K562 (cell line): ENCODE data around the gene ABCA7. TPM values are rescaled to one million over a fixed set of nuclear protein-coding genes. Genes with fewer than 3 reads are reported as not detected.

Experiments used
- ATAC-seq: fragments of 200-7000 bp; cut with Tn5 transposase; 3 replicates; pipeline ENCODE4 v1.9.1; 2020; ENCODE audit warnings: moderate library complexity
- BruUV-seq: library from RNA; stranded (reverse); fragments of 400-500 nt; replicated peaks from 2 replicates; lab custom pipeline; 2021; lab: Mats Ljungman, UMichigan
- CTCF ChIA-PET: fragments of 300-600 bp; formaldehyde crosslinking; extraction: SDS; loops from one replicate; lab custom pipeline; 2021; ENCODE audit warnings: low intra/inter-chr PET ratio; lab: Yijun Ruan, JAX
- POLR2A ChIA-PET: fragments of 300-600, 350-650 bp; sonication (Branson Sonifier 250); formaldehyde crosslinking; extraction: SDS; loops from one replicate; lab custom pipeline; 2021; ENCODE audit warnings: antibody characterized with exemption, inconsistent platforms; lab: Yijun Ruan, JAX
- DNase-seq, 4 experiments: peaks; one replicate each; pipeline versions ENCODE4 v3.0.0 to v3.0.0-alpha.2; 2011 to 2018; ENCODE audit warnings: low spot score in 3 of 4, mixed read lengths in 3 of 4; ENCODE audit errors: extremely low read depth in 1 of 4
- FAIRE-seq: peaks from 2 replicates; lab custom pipeline; 2011; peaks lifted over from hg19 to GRCh38; lab: Jason Lieb, UNC
- H2AFZ ChIP-seq: 2 replicates; pipeline ENCODE4 v1.6.0; 2011; ENCODE audit warnings: low read depth, low read length, control low read depth, inconsistent platforms
- H3K27ac ChIP-seq: fragments of 200-600 bp; 3 replicates; pipeline ENCODE4 v1.8.0; 2011; ENCODE audit warnings: low read depth, mild to moderate bottlenecking, control low read depth, inconsistent platforms, low read length, moderate library complexity, mixed read lengths; ENCODE audit errors: extremely low read depth
- H3K27me3 ChIP-seq, 2 experiments: fragments of 300-600 bp in 1 of 2; 2 replicates in 1 of 2; 3 replicates in 1 of 2; pipeline versions ENCODE4 v1.6.0 to v1.8.0; 2011; ENCODE audit warnings: inconsistent platforms in 2 of 2, low read length in 2 of 2, mild to moderate bottlenecking in 1 of 2, mixed read lengths in 1 of 2, moderate library complexity in 1 of 2; ENCODE audit not compliant: control insufficient read depth in 2 of 2, insufficient read depth in 2 of 2
- H3K36me3 ChIP-seq: fragments of 300-600 bp; 3 replicates; pipeline ENCODE4 v1.8.0; 2011; ENCODE audit warnings: mild to moderate bottlenecking, low read length, inconsistent platforms; ENCODE audit not compliant: control insufficient read depth, insufficient read depth
- H3K4me1 ChIP-seq, 2 experiments: fragments of 200-600 bp in 1 of 2; replicated peaks in 1 of 2; 2 replicates in 1 of 2; 3 replicates in 1 of 2; pipeline versions ENCODE4 v1.5.1 to v1.8.0; 2011; ENCODE audit warnings: inconsistent platforms in 2 of 2, low read length in 2 of 2, mild to moderate bottlenecking in 1 of 2, mixed read lengths in 1 of 2, moderate library complexity in 1 of 2; ENCODE audit not compliant: control insufficient read depth in 2 of 2, insufficient read depth in 2 of 2
- H3K4me2 ChIP-seq: 2 replicates; pipeline ENCODE4 v1.6.1; 2011; ENCODE audit warnings: low read length, control low read depth, inconsistent platforms, mixed read lengths; ENCODE audit not compliant: insufficient read depth
- H3K4me3 ChIP-seq: fragments of 200-600 bp; sonication (generic), shearing (Covaris generic); 2 replicates; pipeline ENCODE4 v1.5.1; 2016; ENCODE audit warnings: control low read depth, inconsistent platforms
- H3K79me2 ChIP-seq: fragments of 200-600 bp; 3 replicates; pipeline ENCODE4 v1.8.0; 2011; ENCODE audit warnings: low read length, inconsistent platforms; ENCODE audit not compliant: control insufficient read depth, insufficient read depth
- H3K9ac ChIP-seq, 2 experiments: 2 replicates each; pipeline versions ENCODE4 v1.6.0 to v1.6.1; 2011; ENCODE audit warnings: low read depth in 2 of 2, low read length in 2 of 2, control low read depth in 1 of 2, inconsistent platforms in 1 of 2, mild to moderate bottlenecking in 1 of 2, mixed read lengths in 1 of 2; ENCODE audit not compliant: insufficient read depth in 1 of 2
- H3K9me1 ChIP-seq: one replicate; pipeline ENCODE4 v1.6.0; 2011; ENCODE audit warnings: inconsistent platforms, mild to moderate bottlenecking, low read length, moderate library complexity; ENCODE audit not compliant: control insufficient read depth, insufficient read depth
- H3K9me3 ChIP-seq: replicated peaks from 2 replicates; pipeline ENCODE4 v1.5.1; 2011; ENCODE audit warnings: low read depth, low read length, inconsistent platforms; ENCODE audit not compliant: control insufficient read depth, insufficient read depth
- H4K20me1 ChIP-seq: replicated peaks from 2 replicates; pipeline ENCODE4 v1.6.1; 2011; ENCODE audit warnings: low read length, inconsistent platforms, mixed read lengths; ENCODE audit not compliant: control insufficient read depth, insufficient read depth
- BCOR ChIP-seq: fragments of 450-650 bp; IDR thresholded peaks from 2 replicates; pipeline ENCODE4 v1.6.1; 2016
- FOXK2 ChIP-seq, 2 experiments: fragments of 450-650 bp; IDR thresholded peaks in 1 of 2; conservative IDR thresholded peaks in 1 of 2; 2 replicates each; pipeline ENCODE4 v1.6.1; 2016; ENCODE audit warnings: low read depth in 2 of 2, mild to moderate bottlenecking in 1 of 2
- MTF1 ChIP-seq: fragments of 250-450 bp; sonication (Bioruptor Pico); IDR thresholded peaks from 2 replicates; pipeline ENCODE4 v1.9.0; 2021; ENCODE audit warnings: moderate library complexity, mild to moderate bottlenecking, inconsistent platforms, borderline replicate concordance
- NR2C1 ChIP-seq, 2 experiments: fragments of 450-650 bp; IDR thresholded peaks; 2 replicates each; pipeline ENCODE4 v1.6.1; 2017; ENCODE audit warnings: mild to moderate bottlenecking in 2 of 2, antibody characterized with exemption in 1 of 2, inconsistent platforms in 1 of 2, missing compliant biosample characterization in 1 of 2, missing genetic modification characterization in 1 of 2
- POLR2G ChIP-seq: fragments of 200-400 bp; formaldehyde crosslinking; IDR thresholded peaks from 2 replicates; pipeline ENCODE4 v1.6.1; 2017; ENCODE audit warnings: low read depth, mild to moderate bottlenecking, antibody characterized with exemption, low read length, moderate library complexity
- RBM34 ChIP-seq: fragments of 200-400 bp; formaldehyde crosslinking; IDR thresholded peaks from 2 replicates; pipeline ENCODE4 v1.6.1; 2018; ENCODE audit warnings: low read length, borderline replicate concordance; ENCODE audit not compliant: insufficient read depth
- SOX6 ChIP-seq: fragments of 450-650 bp; IDR thresholded peaks from 2 replicates; pipeline ENCODE4 v1.6.1; 2014; ENCODE audit warnings: mild to moderate bottlenecking
- TAF9B ChIP-seq: fragments of 450-650 bp; IDR thresholded peaks from 2 replicates; pipeline ENCODE4 v1.6.1; 2018; ENCODE audit warnings: mild to moderate bottlenecking; ENCODE audit not compliant: partially characterized antibody
- ZNF121 ChIP-seq: sonication (generic); formaldehyde crosslinking; conservative IDR thresholded peaks from 2 replicates; pipeline ENCODE4 v1.8.0; 2022; ENCODE audit warnings: missing genetic modification reagents
- ZNF133 ChIP-seq: fragments of 250-450 bp; sonication (Bioruptor Pico); IDR thresholded peaks from 2 replicates; pipeline ENCODE4 v1.4.0; 2020; ENCODE audit warnings: mild to moderate bottlenecking
- WGBS: fragments of 100-300 bp; shearing (Covaris generic); methylation state at CpG from one replicate; pipeline ENCODE4 v1.1.6; 2016; ENCODE audit warnings: low coverage, mixed read lengths; ENCODE audit not compliant: insufficient coverage; ENCODE audit errors: missing lambda C conversion rate; 5-methylcytosine and 5-hydroxymethylcytosine counted together
- in situ Hi-C: fragments of 300-500 bp; cut with MboI; formaldehyde crosslinking; loops from 4 replicates; pipeline ENCODE4 v1.15.0; 2018; ENCODE audit warnings: inconsistent platforms, mixed read lengths
- intact Hi-C: fragments of 100-400 bp; cut with micrococcal nuclease; formaldehyde crosslinking; loops from 2 replicates; pipeline ENCODE4 v1.14.2; 2022
- polyA plus RNA-seq, 8 experiments: library from polyadenylated mRNA; depleted of rRNA in 4 of 8; stranded (reverse) in 5 of 8; unstranded in 3 of 8; fragments of >200 nt; fragmentation: Nextera tagmentation in 2 of 8; fragmentation: Illumina TruSeq in 1 of 8; extraction: Ambion mirVana in 2 of 8; extraction: Trizol in 1 of 8; gene quantifications; 2 replicates each; pipeline versions ENCODE4 v1.2.1 to v1.2.3, GENCODE V29; 2011 to 2014; ENCODE audit warnings: inconsistent platforms in 1 of 8, missing spikeins in 1 of 8
- total RNA-seq, 7 experiments: library from RNA; depleted of rRNA in 6 of 7; stranded (reverse); fragments of >200 nt in 6 of 7; fragmentation: Illumina TruSeq in 2 of 7; extraction: Trizol in 2 of 7; gene quantifications; 2 replicates each; pipeline versions ENCODE4 v1.2.1 to v1.2.3, GENCODE V29; 2011 to 2021; ENCODE audit warnings: low replicate concordance in 1 of 7
- TF ChIP-seq, protein P1 (sequence below): fragments of 450-650 bp; IDR thresholded peaks from 2 replicates; pipeline ENCODE4 v1.6.1; 2016; ENCODE audit warnings: antibody characterized with exemption
- TF ChIP-seq, protein P2 (sequence below): fragments of 250-450 bp; sonication (Bioruptor Pico); IDR thresholded peaks from 2 replicates; pipeline ENCODE4 v1.4.0; 2020; ENCODE audit warnings: mild to moderate bottlenecking

ABCA7 gene
- total and polyA plus RNA-seq, 9 of the 15 experiments (the other 6 are each of a cell fraction or from before 2014, with no cell fraction given) = 2.3 to 96.1 (median 31.2) TPM

DNA sequence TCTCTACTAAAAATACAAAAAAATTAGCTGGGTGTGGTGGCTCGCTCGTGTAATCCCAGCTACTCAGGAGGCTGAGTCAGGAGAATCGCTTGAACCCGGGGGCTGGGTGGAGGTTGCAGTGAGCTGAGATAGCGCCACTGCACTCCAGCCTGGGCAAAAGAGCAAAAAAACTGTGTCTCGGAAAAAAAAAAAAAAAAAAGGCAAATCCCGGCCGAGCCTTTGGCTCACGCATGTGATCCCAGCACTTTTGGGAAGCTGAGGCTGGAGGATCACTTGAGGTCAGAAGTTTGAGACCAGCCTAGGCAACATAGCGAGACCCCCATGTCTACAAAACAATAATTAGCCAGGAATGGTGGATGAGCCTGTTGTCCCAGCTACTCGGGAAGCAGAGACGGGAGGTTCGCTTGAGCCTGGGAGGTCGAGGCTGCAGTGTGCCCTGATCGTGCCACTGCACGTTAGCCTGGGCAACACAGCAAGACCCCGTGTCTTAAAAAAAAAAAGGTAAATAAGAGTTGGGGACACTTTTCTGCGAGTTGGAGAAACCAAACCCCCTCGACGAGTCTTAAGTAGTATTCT, 63.3 kb downstream of the ABCA7 start (continued):
- TF ChIP-seq, protein P1, sequence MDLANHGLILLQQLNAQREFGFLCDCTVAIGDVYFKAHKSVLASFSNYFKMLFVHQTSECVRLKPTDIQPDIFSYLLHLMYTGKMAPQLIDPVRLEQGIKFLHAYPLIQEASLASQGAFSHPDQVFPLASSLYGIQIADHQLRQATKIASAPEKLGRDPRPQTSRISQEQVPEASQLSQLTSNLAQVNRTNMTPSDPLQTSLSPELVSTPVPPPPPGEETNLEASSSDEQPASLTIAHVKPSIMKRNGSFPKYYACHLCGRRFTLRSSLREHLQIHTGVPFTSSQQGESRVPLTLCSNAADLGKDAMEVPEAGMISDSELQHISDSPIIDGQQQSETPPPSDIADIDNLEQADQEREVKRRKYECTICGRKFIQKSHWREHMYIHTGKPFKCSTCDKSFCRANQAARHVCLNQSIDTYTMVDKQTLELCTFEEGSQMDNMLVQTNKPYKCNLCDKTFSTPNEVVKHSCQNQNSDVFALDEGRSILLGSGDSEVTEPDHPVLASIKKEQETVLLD = 0 out of 2 replicates have a peak, but pooled peaks have one; percentile 27
- TF ChIP-seq RBM34 (no peak), ZNF121 (peak; percentile 100), BCOR (peak; percentile 94)
- TF ChIP-seq, protein P2, sequence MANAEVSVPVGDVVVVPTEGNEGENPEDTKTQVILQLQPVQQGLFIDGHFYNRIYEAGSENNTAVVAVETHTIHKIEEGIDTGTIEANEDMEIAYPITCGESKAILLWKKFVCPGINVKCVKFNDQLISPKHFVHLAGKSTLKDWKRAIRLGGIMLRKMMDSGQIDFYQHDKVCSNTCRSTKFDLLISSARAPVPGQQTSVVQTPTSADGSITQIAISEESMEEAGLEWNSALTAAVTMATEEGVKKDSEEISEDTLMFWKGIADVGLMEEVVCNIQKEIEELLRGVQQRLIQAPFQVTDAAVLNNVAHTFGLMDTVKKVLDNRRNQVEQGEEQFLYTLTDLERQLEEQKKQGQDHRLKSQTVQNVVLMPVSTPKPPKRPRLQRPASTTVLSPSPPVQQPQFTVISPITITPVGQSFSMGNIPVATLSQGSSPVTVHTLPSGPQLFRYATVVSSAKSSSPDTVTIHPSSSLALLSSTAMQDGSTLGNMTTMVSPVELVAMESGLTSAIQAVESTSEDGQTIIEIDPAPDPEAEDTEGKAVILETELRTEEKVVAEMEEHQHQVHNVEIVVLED = no peak

DNA sequence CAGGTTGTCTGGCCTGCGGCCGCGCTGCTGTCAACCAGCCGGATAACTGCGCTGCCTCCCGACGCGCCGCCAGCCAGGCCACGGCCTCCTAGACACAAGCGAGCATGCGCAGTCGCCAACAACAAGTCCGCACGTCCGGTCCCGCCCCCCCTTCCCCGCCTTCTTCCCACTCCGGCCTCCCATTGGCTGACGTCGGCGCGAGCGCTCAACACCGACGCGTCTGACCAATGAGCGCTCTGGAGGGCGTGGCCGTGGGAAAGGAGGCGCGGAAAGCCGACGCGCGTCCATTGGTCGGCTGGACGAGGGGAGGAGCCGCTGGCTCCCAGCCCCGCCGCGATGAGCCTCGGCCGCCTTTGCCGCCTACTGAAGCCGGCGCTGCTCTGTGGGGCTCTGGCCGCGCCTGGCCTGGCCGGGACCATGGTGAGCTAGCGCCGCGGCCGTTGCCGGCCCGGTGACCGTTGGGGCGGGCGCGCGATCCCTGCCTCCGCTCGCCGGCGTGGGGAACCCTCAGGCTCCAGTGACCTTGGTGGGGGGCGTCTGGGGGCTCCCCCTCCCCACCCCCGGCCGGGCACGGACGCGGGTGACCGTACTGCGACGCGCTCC, 63.9 kb downstream of the ABCA7 start, which contains the start of gene GPX4:
Gene GPX4, plus strand, starts transcription at position 287 of the 603 bp plus-strand sequence. Its CDS starts 50 bp downstream, at position 337.
- POLR2A ChIA-PET = interaction anchor here (0.6 to 1.6 kb wide), 11 partner anchors 9 to 165 kb away, joined by 3 to 14 read pairs (median 5); partner anchors contain the start of genes ABCA7 and CIRBP
- peak; percentile 99 for FAIRE-seq
- in situ Hi-C loops (no loop called here), intact Hi-C loops (loop anchor here (2.0 to 5.0 kb wide), 2 partner anchors 62 to 83 kb away; partner anchors contain the start of genes ABCA7, RNU6-2 and TMEM259)
- H3K27me3 ChIP-seq = no peaks in the 10 kb centered on the region
- no peaks in the 10 kb centered on the region for H3K9me1 ChIP-seq
- CTCF ChIA-PET = no interaction called here
- H3K27ac ChIP-seq = peak within 1 kb of the TSS; percentile 98
- BruUV-seq = no TSS peak
- H4K20me1 ChIP-seq = no peaks in the 10 kb centered on the region; the same call in 1 of the 2 replicates
- peak within 1 kb of the TSS; percentile 82 for H3K4me2 ChIP-seq
- peaks cover 25% of the 10 kb centered on the region for H3K79me2 ChIP-seq
- peak; percentile 95 to 100 (median 97) for DNase-seq
- H3K36me3 ChIP-seq = peaks cover 34% of the 10 kb centered on the region; the same call in 2 of the 3 replicates
- peak within 1 kb of the TSS; percentile 88 to 95 for H3K9ac ChIP-seq
- peaks cover 27 to 70% of the 10 kb centered on the region in 2 experiments for H3K4me1 ChIP-seq
- peak within 1 kb of the TSS; percentile 97 for H3K4me3 ChIP-seq
- H2AFZ ChIP-seq = peak within 1 kb of the TSS; percentile 74
- WGBS = 1% methylated on average over 47 of the region's 75 CpGs
- peaks cover 7% of the 10 kb centered on the region for H3K9me3 ChIP-seq
- ATAC-seq = peak; percentile 95
- TF ChIP-seq NR2C1 (IDR thresholded peaks at IDR 0.05) = no peak
- TF ChIP-seq NR2C1 (tag; IDR thresholded peaks at IDR 0.05) = no peak
- no peak for TF ChIP-seq ZNF133 (CRISPR knock-in tag)
- peak; percentile 60 to 73; a peak in 3 of 4 replicates for TF ChIP-seq FOXK2 (conservative IDR thresholded peaks at IDR 0.05 in 1 of 2, IDR thresholded peaks at IDR 0.05 in 1 of 2; ENCODE audit: low read depth in 2 of 2)
- no peak for TF ChIP-seq SOX6
- no peak for TF ChIP-seq TAF9B
- no peak for TF ChIP-seq MTF1 (CRISPR knock-in tag)
- peak; percentile 100 for TF ChIP-seq POLR2G
